CD14-positive monocyte (primary cell): ENCODE results near the gene TSPAN7. TPM values are rescaled to one million over a fixed set of nuclear protein-coding genes. Genes with fewer than 3 reads are reported as not detected.

Experiments used
- DNase-seq, 3 donors: peaks; one replicate each; pipeline ENCODE4 v3.0.0-alpha.2; 2011 to 2022
- H2AFZ ChIP-seq: 2 replicates; pipeline ENCODE4 v1.6.0; 2012; ENCODE audit warnings: mild to moderate bottlenecking, low read depth, low read length, inconsistent platforms; ENCODE audit not compliant: insufficient read depth, poor library complexity, severe bottlenecking
- H3K27ac ChIP-seq, 2 donors: 1 replicate in 1 of 2; 2 replicates in 1 of 2; pipeline ENCODE4 v1.5.1; 2012 to 2013; ENCODE audit warnings: low read length in 2 of 2, control low read depth in 1 of 2, inconsistent platforms in 1 of 2, low read depth in 1 of 2, mild to moderate bottlenecking in 1 of 2
- H3K27me3 ChIP-seq, 2 donors: one replicate each; pipeline versions ENCODE4 v1.6.0 to v1.6.1; 2011 to 2013; ENCODE audit warnings: low read length in 2 of 2; ENCODE audit not compliant: control insufficient read depth in 2 of 2, insufficient read depth in 2 of 2
- H3K36me3 ChIP-seq, 2 donors: replicated peaks in 1 of 2; 1 replicate in 1 of 2; 2 replicates in 1 of 2; pipeline versions ENCODE4 v1.5.1 to v1.6.1; 2012 to 2013; ENCODE audit warnings: low read length in 2 of 2, control low read depth in 1 of 2, inconsistent platforms in 1 of 2, mild to moderate bottlenecking in 1 of 2; ENCODE audit not compliant: insufficient read depth in 2 of 2, control insufficient read depth in 1 of 2
- H3K4me1 ChIP-seq, 2 donors: 1 replicate in 1 of 2; 2 replicates in 1 of 2; pipeline versions ENCODE4 v1.5.1 to v1.6.1; 2012 to 2013; ENCODE audit warnings: low read length in 2 of 2, control low read depth in 1 of 2, inconsistent platforms in 1 of 2, mild to moderate bottlenecking in 1 of 2, moderate library complexity in 1 of 2; ENCODE audit not compliant: insufficient read depth in 2 of 2, control insufficient read depth in 1 of 2
- H3K4me2 ChIP-seq: replicated peaks from 2 replicates; pipeline ENCODE3; 2012; ENCODE audit warnings: low read length, moderate library complexity, mild to moderate bottlenecking; ENCODE audit not compliant: poor library complexity, severe bottlenecking; ENCODE audit errors: extremely low read depth
- H3K4me3 ChIP-seq, 3 experiments: fragments of 200-600 bp in 1 of 3; sonication (generic) in 1 of 3; replicated peaks in 1 of 3; 1 replicate in 2 of 3; 2 replicates in 1 of 3; pipeline ENCODE4 v1.5.1; 2011 to 2013; ENCODE audit warnings: low read length in 3 of 3, mild to moderate bottlenecking in 3 of 3, control low read depth in 2 of 3, low read depth in 2 of 3, inconsistent platforms in 1 of 3, moderate library complexity in 1 of 3
- H3K79me2 ChIP-seq: 2 replicates; pipeline ENCODE4 v1.6.0; 2012; ENCODE audit warnings: mild to moderate bottlenecking, control low read depth, inconsistent platforms, low read length, moderate library complexity; ENCODE audit not compliant: insufficient read depth
- H3K9ac ChIP-seq: 2 replicates; pipeline ENCODE4 v1.6.0; 2017; ENCODE audit warnings: low read length, mild to moderate bottlenecking; ENCODE audit not compliant: insufficient read depth, poor library complexity, severe bottlenecking
- H3K9me3 ChIP-seq, 2 donors: replicated peaks in 1 of 2; 1 replicate in 1 of 2; 2 replicates in 1 of 2; pipeline versions ENCODE4 v1.5.1 to v1.6.1; 2012 to 2013; ENCODE audit warnings: low read length in 2 of 2, control low read depth in 1 of 2; ENCODE audit not compliant: control insufficient read depth in 1 of 2, insufficient read depth in 1 of 2
- H4K20me1 ChIP-seq: 2 replicates; pipeline ENCODE4 v1.6.0; 2012; ENCODE audit warnings: mild to moderate bottlenecking, low read length, control low read depth, moderate library complexity; ENCODE audit not compliant: insufficient read depth
- H3K27ac Mint-ChIP-seq, 7 donors: one replicate each; pipeline ENCODE4 v1.8.0; 2020; ENCODE audit warnings: mild to moderate bottlenecking in 7 of 7, mixed read lengths in 7 of 7, moderate library complexity in 6 of 7, inconsistent platforms in 2 of 7
- H3K27me3 Mint-ChIP-seq, 3 donors: one replicate each; pipeline ENCODE4 v1.8.0; 2021 to 2022; ENCODE audit warnings: low read depth in 3 of 3, mild to moderate bottlenecking in 3 of 3, mixed read lengths in 3 of 3, moderate library complexity in 3 of 3, inconsistent platforms in 1 of 3
- H3K36me3 Mint-ChIP-seq, 2 donors: one replicate each; pipeline ENCODE4 v1.8.0; 2020; ENCODE audit warnings: mixed read lengths in 2 of 2, inconsistent platforms in 1 of 2, mild to moderate bottlenecking in 1 of 2
- H3K4me1 Mint-ChIP-seq: one replicate; pipeline ENCODE4 v1.8.0; 2020; ENCODE audit warnings: mild to moderate bottlenecking, mixed read lengths
- H3K4me3 Mint-ChIP-seq, 2 donors: one replicate each; pipeline ENCODE4 v1.8.0; 2020; ENCODE audit warnings: mild to moderate bottlenecking in 2 of 2, mixed read lengths in 2 of 2, moderate library complexity in 1 of 2
- H3K9me3 Mint-ChIP-seq, 7 donors: one replicate each; pipeline ENCODE4 v1.8.0; 2020 to 2022; ENCODE audit warnings: mixed read lengths in 7 of 7, mild to moderate bottlenecking in 6 of 7, moderate library complexity in 6 of 7, inconsistent platforms in 2 of 7
- WGBS: methylation state at CpG from one replicate; pipeline ENCODE4 v1.1.5; 2013; ENCODE audit warnings: missing lambda C conversion rate; ENCODE audit not compliant: insufficient coverage; 5-methylcytosine and 5-hydroxymethylcytosine counted together
- intact Hi-C, 2 donors: fragments of 100-400 bp; cut with micrococcal nuclease; formaldehyde crosslinking; loops; one replicate each; pipeline versions ENCODE4 v1.15.0 to v1.15.1; 2023
- polyA plus RNA-seq, 3 donors: library from polyadenylated mRNA; depleted of rRNA in 1 of 3; unstranded in 2 of 3; stranded (reverse) in 1 of 3; fragments of 300-500 nt in 2 of 3; fragments of >200 nt in 1 of 3; fragmentation: Illumina TruSeq in 2 of 3; gene quantifications; 1 replicate in 2 of 3; 2 replicates in 1 of 3; pipeline ENCODE4 v1.2.3, GENCODE V29; 2012 to 2021
- TF ChIP-seq, protein P1 (sequence below): fragments of 200-600 bp; IDR thresholded peaks from one replicate; pipeline ENCODE4 v1.8.0; 2022; ENCODE audit warnings: antibody characterized with exemption, mild to moderate bottlenecking

TSPAN7 gene
- polyA plus RNA-seq, 3 donors: not detected

DNA sequence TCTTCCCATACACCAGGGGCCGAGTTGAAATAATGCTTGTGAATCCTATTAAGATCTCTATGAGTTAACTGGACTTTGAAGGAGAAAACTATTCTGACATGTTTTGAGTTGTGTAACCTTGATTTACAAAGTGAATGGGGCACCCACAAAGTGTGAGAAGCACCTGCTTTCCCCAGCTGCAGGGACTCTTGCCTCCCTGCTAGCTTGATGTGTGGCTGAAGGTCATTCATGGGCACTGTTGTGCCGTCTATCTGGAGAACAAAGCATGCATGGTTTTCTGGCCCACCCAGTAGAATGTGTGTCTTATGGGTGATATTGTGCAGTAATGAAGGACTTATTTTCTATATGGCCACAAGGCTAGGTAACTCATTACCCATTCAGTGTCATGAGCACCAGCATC lies 53.1 kb downstream of the TSPAN7 start:
- peaks cover 0 to 8% (median 0%) of the 10 kb centered on the region in 3 donors for H3K27me3 Mint-ChIP-seq
- intact Hi-C loops: no loop called here
- Histone ChIP-seq H3K27ac (no peak overlapping the region), H3K4me2 (no peak overlapping the region), H2AFZ (no peak overlapping the region), H3K4me3 (no peak overlapping the region), H3K27me3 (peaks cover 0 to 3% of the 10 kb centered on the region in 2 donors), H3K4me1 (peaks cover 0 to 5% of the 10 kb centered on the region in 2 donors), H3K79me2 (no peaks in the 10 kb centered on the region), H3K36me3 (no peaks in the 10 kb centered on the region), H3K9ac (no peak overlapping the region), H3K9me3 (no peaks in the 10 kb centered on the region), H4K20me1 (no peaks in the 10 kb centered on the region)
- no CpG with 5 or more reads among the region's 2 CpGs for WGBS
- H3K4me1 Mint-ChIP-seq: peaks cover 13% of the 10 kb centered on the region
- H3K4me3 Mint-ChIP-seq: no peak overlapping the region
- H3K36me3 Mint-ChIP-seq: no peaks in the 10 kb centered on the region
- TF ChIP-seq, protein P1, sequence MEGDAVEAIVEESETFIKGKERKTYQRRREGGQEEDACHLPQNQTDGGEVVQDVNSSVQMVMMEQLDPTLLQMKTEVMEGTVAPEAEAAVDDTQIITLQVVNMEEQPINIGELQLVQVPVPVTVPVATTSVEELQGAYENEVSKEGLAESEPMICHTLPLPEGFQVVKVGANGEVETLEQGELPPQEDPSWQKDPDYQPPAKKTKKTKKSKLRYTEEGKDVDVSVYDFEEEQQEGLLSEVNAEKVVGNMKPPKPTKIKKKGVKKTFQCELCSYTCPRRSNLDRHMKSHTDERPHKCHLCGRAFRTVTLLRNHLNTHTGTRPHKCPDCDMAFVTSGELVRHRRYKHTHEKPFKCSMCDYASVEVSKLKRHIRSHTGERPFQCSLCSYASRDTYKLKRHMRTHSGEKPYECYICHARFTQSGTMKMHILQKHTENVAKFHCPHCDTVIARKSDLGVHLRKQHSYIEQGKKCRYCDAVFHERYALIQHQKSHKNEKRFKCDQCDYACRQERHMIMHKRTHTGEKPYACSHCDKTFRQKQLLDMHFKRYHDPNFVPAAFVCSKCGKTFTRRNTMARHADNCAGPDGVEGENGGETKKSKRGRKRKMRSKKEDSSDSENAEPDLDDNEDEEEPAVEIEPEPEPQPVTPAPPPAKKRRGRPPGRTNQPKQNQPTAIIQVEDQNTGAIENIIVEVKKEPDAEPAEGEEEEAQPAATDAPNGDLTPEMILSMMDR: no peak
- DNase-seq: no peak
- H3K9me3 Mint-ChIP-seq: peaks cover 0 to 1% (median 0%) of the 10 kb centered on the region in 7 donors
- no peak overlapping the region for H3K27ac Mint-ChIP-seq

DNA sequence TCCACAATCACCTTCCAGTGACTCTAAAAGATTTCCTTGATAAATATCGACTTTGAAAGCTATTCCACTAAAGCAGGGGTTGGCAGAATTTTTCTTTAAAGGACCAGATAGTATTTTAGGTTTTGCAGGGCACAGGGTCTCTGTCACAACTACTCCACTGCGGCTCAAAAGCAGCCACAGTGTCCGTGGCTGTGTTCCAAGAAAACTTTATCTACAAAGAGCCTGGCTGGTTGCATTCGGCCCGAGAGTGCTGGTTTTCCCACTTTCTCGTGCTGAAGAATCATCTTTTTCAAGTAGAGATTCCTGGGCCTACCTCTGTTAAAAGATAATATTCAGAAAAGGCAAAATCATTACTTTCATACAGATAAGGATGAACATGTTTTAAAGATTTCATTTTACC lies 55.6 kb downstream of the TSPAN7 start:
- H3K9me3 Mint-ChIP-seq: peaks cover 0 to 1% (median 0%) of the 10 kb centered on the region in 7 donors
- no peak overlapping the region for H3K4me3 Mint-ChIP-seq
- Histone ChIP-seq H3K4me2 (no peak overlapping the region), H3K9ac (no peak overlapping the region), H3K4me3 (no peak overlapping the region), H2AFZ (no peak overlapping the region), H3K27me3 (peaks cover 0 to 5% of the 10 kb centered on the region in 2 donors), H3K27ac (no peak overlapping the region), H3K79me2 (no peaks in the 10 kb centered on the region), H3K9me3 (no peaks in the 10 kb centered on the region), H3K36me3 (no peaks in the 10 kb centered on the region), H3K4me1 (peaks cover 0 to 5% of the 10 kb centered on the region in 2 donors), H4K20me1 (no peaks in the 10 kb centered on the region)
- H3K4me1 Mint-ChIP-seq: peaks cover 13% of the 10 kb centered on the region
- no CpG with 5 or more reads among the region's 6 CpGs for WGBS
- peak overlapping the region in 1 of 7 donors; percentile 2 for H3K27ac Mint-ChIP-seq
- intact Hi-C loops: no loop called here
- TF ChIP-seq, protein P1: no peak
- peaks cover 0 to 8% (median 1%) of the 10 kb centered on the region in 3 donors for H3K27me3 Mint-ChIP-seq
- H3K36me3 Mint-ChIP-seq: no peaks in the 10 kb centered on the region
- DNase-seq: no peak
